Omental fat pad (tissue), 4 donors: ENCODE data around the gene LTBP2. TPM values are rescaled to one million over a fixed set of nuclear protein-coding genes. Genes with fewer than 3 reads are reported as not detected.

Experiments
- ATAC-seq: fragments of 150-250 bp; one replicate; pipeline ENCODE4 v1.9.1; 2016; ENCODE audit warnings: mild to moderate bottlenecking, moderate library complexity; ENCODE audit not compliant: low FRiP score
- DNase-seq: peaks from one replicate; pipeline ENCODE4 v3.0.0-alpha.2; 2019; ENCODE audit warnings: low spot score
- total RNA-seq, 4 donors: library from RNA; depleted of rRNA; stranded (reverse); fragments of >200 nt; gene quantifications; one replicate each; pipeline ENCODE4 v1.1.0, GENCODE V29; 2016
- TF ChIP-seq, protein P1 (sequence below), 3 donors: fragments of 450-650 bp; IDR thresholded peaks; one replicate each; pipeline ENCODE4 v1.5.1; 2016 to 2017; ENCODE audit warnings: antibody characterized with exemption in 3 of 3, mild to moderate bottlenecking in 3 of 3, moderate library complexity in 2 of 3

Gene LTBP2
- total RNA-seq, 4 donors from 2014 or later = 31.6 to 104 (median 72.3) TPM

GRCh38 chr14:74549588-74549987 is 62.4 kb downstream of the LTBP2 start:
- TF ChIP-seq, protein P1, sequence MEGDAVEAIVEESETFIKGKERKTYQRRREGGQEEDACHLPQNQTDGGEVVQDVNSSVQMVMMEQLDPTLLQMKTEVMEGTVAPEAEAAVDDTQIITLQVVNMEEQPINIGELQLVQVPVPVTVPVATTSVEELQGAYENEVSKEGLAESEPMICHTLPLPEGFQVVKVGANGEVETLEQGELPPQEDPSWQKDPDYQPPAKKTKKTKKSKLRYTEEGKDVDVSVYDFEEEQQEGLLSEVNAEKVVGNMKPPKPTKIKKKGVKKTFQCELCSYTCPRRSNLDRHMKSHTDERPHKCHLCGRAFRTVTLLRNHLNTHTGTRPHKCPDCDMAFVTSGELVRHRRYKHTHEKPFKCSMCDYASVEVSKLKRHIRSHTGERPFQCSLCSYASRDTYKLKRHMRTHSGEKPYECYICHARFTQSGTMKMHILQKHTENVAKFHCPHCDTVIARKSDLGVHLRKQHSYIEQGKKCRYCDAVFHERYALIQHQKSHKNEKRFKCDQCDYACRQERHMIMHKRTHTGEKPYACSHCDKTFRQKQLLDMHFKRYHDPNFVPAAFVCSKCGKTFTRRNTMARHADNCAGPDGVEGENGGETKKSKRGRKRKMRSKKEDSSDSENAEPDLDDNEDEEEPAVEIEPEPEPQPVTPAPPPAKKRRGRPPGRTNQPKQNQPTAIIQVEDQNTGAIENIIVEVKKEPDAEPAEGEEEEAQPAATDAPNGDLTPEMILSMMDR (IDR thresholded peaks at IDR 0.05) = no peak
- DNase-seq (no peak), ATAC-seq (no peak)

- DNase-seq (no peak), ATAC-seq (no peak)
- TF ChIP-seq, protein P1 (IDR thresholded peaks at IDR 0.05) = no peak
Observed at GRCh38 chr14:74548881-74549280, 63.2 kb downstream of the LTBP2 start.

DNA sequence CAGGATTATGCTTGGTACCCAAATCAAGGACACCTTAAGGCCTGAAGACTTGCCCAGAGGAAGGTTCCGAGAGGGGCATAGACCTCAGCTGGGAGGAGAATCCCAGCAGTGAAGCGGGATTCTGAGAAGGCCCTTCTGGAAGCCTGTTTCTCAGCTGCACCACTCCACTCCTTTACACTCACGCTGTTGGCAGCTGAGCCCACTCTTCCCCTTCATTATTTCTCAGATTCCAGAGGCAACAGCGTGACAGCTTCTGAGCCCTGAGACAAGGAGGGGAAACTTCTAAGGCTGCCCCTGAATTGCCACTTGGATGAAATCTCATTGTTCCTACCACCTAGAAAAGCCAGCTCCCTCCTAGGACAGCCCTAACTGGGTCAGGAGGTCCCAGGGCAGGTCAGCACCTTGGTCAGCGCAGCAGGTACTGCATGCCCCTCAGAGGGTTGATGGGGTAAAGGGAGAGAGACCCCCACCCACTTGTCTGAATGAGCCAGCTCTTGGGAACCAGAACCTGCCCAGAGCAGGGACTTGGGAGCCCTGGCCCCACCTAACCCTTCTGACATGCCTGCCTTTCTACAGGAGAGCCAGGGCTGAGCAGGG is 64.6 kb downstream of the LTBP2 start:
- no peak for DNase-seq
- TF ChIP-seq, protein P1 (IDR thresholded peaks at IDR 0.05) = no peak
- ATAC-seq = no peak

GRCh38 chr14:74546416-74546815 is 65.6 kb downstream of the LTBP2 start:
- no peak for ATAC-seq
- DNase-seq = no peak
- TF ChIP-seq, protein P1 (IDR thresholded peaks at IDR 0.05) = no peak

- no peak for DNase-seq
- ATAC-seq = no peak
- TF ChIP-seq, protein P1 (IDR thresholded peaks at IDR 0.05) = no peak
Observed at GRCh38 chr14:74545386-74545785, 66.7 kb downstream of the LTBP2 start.

GRCh38 chr14:74543771-74544438 is 68.1 kb downstream of the LTBP2 start:
- DNase-seq = no peak
- TF ChIP-seq, protein P1 (IDR thresholded peaks at IDR 0.05) = no peak

More at GRCh38 chr14:74543771-74544438, 68.1 kb downstream of the LTBP2 start:
- no peak for ATAC-seq
